Measurements from ENCODE around the gene HEG1.
"Not testable (repeated sequence)": the region's sequence is repeated elsewhere in the genome, so short reads cannot be mapped to it uniquely, and the experiment has no call there.

The HEG1 gene

DNA sequence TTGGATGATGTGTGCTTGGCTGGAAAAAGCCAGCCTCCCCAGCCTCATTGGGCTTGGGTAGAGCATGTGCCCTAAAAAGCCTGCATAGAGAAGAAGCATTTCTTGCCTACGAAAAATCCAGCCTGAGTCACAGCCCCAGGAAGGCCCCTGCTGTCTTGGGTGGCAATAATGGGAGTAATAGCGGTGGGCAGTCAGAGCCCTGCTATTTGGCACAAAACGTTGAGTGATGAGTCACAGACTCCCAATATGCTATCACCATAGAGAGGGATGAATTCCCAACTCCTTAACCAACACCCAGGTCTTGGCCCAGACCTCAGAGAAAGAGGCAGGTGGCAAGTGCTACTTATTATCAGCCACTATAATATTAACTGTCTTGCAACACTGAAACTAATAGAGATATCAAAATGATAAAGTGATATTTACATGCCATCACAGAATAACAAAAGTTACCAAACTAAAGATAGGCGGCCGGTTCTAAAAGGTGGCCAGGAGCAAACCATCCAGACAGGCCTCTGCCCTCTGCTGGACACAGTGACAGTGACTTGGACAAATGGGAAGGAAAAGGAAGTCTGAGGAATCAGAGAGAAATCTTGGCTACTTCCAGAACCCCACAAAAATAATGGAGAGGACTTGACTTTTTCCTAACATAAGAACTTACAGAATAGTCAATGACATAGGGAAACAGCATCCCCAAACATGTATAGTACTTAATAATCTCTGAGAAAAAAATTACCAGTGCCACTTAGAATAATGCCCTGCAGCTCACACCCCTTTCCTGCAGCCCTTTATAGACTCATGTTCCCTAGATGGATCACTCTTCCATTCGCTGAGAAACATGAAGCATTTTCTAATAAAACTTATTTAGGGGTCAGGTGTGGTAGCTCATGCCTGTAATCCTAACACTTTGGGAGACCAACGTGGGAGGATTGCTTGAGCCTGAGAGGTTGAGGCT lies 69.3 kb downstream of the HEG1 start:
- no peak for DNase-seq (ENCODE audit: low spot score)

DNA sequence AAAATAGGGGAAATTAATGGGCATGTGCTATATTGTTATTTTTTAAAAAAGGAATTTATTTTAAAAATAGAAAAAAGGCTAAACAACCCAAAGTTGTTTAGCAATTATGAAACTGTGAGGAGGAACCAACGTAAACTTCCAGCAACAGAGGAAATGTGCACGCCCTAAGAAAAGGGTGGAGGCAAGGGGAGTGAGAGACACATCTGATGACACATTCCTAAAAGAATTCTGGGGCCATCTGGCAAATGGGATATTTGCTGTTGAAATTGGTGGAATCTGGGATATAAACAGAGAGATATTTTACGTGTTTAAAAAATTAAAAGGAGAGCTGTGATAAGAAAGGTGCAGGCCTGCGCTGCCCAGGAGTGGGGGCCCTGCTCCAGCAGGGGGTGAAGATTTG lies 70.4 kb downstream of the HEG1 start:
- no peak for DNase-seq (ENCODE audit: low spot score)

DNA sequence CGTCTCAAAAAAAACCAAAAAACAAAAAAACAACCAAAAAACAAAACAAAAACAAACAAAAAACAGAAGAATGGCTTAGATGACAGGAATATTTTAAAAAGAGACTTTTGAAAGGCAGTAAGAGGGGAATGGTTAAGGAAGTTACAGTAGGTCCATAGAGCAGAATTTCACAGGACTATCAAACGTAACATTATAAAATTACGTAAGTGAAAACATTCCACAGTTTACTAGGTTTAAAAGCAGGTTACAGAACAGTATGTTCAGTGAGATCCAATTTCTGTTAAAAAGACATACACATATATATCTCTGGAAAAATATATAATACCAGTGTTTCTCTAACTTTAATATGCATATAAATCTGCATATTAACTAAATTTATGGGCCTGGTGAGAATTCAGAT lies 71.0 kb downstream of the HEG1 start:
- no peak for DNase-seq (ENCODE audit: low spot score)

DNA sequence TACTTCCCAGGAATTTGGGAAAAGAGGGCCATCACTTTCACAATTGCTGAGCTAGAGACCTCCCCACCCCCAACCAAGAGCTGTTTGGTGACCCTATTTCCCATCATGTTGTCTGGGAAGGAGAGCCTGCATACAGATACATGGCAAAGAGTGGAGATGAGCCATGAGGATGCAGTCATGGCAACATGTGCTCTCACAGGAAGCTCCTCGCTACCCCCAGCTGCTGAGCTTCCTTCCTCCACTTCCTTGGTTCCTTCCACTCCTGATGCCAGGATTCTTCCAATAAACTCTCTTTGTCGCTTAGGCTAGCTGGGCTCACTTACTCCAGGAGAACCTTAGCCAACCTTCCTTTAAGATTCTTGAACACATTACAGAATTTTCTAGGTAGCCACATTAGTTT lies 72.9 kb downstream of the HEG1 start:
- no peak for DNase-seq (ENCODE audit: low spot score)

- no peak for DNase-seq (ENCODE audit: low spot score)
These were observed 74.3 kb downstream of the HEG1 start for GRCh38 chr3:124981472-124981871.

- DNase-seq (ENCODE audit: low spot score): no peak
These were observed 77.2 kb downstream of the HEG1 start for GRCh38 chr3:124978627-124979026.

DNA sequence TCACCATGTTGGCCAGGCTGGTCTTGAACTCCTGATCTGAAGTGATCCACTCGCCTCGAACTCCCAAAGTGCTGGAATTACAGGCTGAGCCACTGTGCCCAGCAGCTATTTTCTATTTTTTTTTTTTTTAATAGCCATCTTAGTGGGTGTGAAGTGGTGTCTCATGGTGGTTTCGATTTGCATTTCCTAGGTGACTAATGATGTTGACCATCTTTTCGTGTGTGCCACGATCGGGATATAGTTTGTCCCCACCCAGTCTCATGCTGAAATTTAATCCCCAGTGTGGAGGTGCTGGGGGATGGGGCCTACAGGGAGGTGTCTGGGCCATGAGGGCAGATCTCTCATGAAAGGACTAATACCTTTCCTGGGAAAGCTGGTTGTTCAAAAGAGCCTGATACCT lies 79.4 kb downstream of the HEG1 start:
- no peak for DNase-seq (ENCODE audit: low spot score)

DNA sequence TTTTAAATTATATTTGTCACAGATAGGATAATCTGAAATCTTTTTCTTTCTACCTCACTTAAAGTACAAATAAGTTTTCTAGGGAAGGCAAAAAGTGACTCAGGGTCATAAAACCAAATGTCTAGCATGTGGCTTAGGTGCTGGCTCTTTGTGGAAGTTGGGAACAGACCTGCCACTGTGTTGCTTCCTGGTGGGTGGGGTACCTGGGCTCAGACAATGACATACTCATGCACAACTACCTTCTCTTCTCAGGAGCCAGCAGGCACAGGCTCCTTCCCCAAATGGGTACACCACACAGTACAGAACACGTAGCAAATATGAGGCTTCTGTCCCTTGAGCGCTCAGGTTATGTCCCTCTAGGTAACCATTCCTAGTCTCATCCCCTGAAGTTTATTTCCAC lies 81.1 kb downstream of the HEG1 start:
- no peak for DNase-seq (ENCODE audit: low spot score)

- no peak for DNase-seq (ENCODE audit: low spot score)
These were observed 82.5 kb downstream of the HEG1 start for GRCh38 chr3:124973290-124973689.

DNA sequence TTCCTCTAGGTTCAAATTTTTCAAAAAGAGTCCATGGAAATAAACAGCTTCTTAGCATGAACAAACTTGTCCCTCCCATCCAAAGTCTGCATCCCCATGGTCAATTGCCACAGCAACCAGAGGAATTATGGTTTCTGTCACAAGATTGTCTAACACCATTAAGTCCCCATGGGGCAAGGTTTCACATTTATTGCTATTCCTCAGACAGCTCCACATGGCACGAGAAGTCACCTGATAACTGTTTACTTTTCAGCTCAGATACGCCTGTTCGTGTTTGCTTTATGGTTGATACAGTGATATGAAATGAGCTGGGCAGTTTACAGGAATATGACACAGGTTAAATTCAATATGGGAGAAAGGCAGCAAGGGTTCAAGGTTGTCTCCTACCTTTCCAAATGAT lies 83.3 kb downstream of the HEG1 start:
- DNase-seq (ENCODE audit: low spot score): no peak

GRCh38 chr3:124969963-124970722 lies 85.7 kb downstream of the HEG1 start:
- DNase-seq (ENCODE audit: low spot score): no peak

DNA sequence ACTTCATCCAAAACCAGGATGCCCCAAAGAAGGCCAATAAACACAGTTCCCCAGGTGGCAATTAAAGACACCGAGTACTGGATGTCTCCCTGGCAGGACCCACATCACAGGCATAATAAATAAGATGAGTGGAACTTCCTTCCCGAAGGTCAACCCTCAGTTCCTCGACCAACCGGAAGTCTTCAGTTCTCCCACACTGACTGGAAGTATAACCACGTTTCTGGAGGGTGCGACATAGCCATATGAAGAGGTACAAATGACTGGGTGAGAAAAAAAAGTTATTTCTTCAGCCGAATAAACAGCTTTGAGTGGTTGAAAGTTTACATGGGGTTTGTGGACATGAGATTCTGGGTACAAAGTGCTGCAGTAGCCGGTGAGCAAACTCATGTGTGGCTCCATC lies 86.6 kb downstream of the HEG1 start:
- no peak for DNase-seq (ENCODE audit: low spot score)

DNA sequence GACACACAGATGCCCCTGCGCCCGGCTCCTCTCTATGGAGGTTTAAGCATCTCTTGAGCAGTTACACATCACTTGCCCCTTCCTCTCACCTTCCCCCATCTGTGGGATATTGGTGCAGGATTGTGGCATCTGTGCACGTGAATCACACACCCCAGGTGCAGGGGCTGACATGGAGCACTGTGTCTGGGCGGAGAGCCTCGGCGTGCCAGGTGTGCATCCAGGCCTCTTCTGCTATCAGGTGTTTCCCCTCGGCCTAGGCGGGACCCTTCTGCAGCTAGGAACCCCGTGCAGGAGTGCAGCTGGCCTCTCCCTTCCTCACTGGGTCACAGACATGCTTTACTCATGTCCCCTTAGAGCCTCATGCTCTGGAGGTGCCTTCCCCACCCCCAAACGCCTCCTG lies 87.8 kb downstream of the HEG1 start:
- DNase-seq (ENCODE audit: low spot score): no peak

- no peak for DNase-seq (ENCODE audit: low spot score)
These were observed 89.0 kb downstream of the HEG1 start for GRCh38 chr3:124966521-124967445.

- no peak for DNase-seq (ENCODE audit: low spot score)
These were observed 90.4 kb downstream of the HEG1 start for GRCh38 chr3:124965413-124965812.

DNA sequence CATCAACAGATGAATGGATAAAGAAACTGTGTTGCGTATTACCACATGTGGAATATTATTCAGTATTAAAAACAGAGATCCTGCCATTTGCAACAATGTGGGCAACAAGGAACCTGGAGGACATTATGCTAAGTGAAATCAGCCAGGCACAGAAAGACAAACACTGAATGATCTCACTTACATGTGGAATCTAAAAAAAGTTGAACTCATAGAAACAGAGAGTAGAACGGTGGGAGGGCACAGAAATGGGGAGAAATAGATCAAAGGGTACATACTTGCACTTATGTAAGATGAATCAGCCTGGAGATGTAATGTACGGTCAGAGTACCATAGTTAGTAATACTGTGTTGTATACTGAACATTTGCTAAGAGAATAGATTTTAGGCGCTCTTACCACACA lies 91.4 kb downstream of the HEG1 start:
- DNase-seq (ENCODE audit: low spot score): no peak

- no peak for DNase-seq (ENCODE audit: low spot score)
These were observed 92.0 kb downstream of the HEG1 start for GRCh38 chr3:124963755-124964154.

- no peak for DNase-seq (ENCODE audit: low spot score)
These were observed 93.3 kb downstream of the HEG1 start for GRCh38 chr3:124962403-124962940.

GRCh38 chr3:124960698-124961097 lies 95.1 kb downstream of the HEG1 start:
- DNase-seq (ENCODE audit: low spot score): no peak

DNA sequence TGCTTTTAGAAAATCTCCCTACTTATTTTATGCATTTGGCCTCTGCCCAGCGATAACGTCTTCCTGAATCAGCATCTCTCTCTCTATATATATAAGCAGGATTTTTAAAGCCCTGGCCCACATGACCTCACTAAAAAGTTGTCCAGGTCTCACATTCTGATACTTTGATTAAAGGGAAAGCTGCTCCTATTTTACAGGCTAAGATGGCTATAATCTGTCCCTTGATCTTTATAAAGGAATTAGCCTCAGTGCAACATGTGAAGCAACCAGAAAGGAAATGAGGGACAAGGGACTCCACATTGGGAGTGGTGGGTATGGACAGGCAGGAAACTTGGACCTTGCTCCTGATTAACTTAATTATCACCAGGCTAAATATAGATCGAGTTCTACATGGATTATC lies 95.7 kb downstream of the HEG1 start:
- no peak for DNase-seq (ENCODE audit: low spot score)

- DNase-seq (ENCODE audit: low spot score): not testable (repeated sequence)
These were observed 97.8 kb downstream of the HEG1 start for GRCh38 chr3:124957951-124958350.

GRCh38 chr3:124952282-124952855 lies 103.4 kb downstream of the HEG1 start:
- no peak for DNase-seq (ENCODE audit: low spot score)
